Measurements from ENCODE around the gene HUS1.
A peak's percentile ranks its signal among the peaks of the same experiment; 100 is the strongest.
"Not testable (repeated sequence)": the region's sequence is repeated elsewhere in the genome, so short reads cannot be mapped to it uniquely, and the experiment has no call there.

HUS1 gene

GRCh38 chr7:47943676-47944474 lies 35.5 kb downstream of the HUS1 start:
- Histone ChIP-seq H3K9me3 (ENCODE audit: control insufficient read depth in 1 of 2, low read length in 2 of 2) (no peaks in the 10 kb centered on the region), H3K36me3 (ENCODE audit: control insufficient read depth in 1 of 2, insufficient read depth in 2 of 2, low read length in 2 of 2) (no peaks in the 10 kb centered on the region), H3K27ac (ENCODE audit: low read length) (no peak overlapping the region), H3K4me1 (ENCODE audit: control insufficient read depth in 1 of 2, insufficient read depth in 2 of 2, low read length in 2 of 2) (no peaks in the 10 kb centered on the region), H3K4me3 (ENCODE audit: low read depth in 1 of 2, low read length in 2 of 2) (no peak overlapping the region), H3K27me3 (ENCODE audit: low read depth, low read length) (no peaks in the 10 kb centered on the region)

- H3K27ac ChIP-seq (ENCODE audit: low read length); H3K4me3 ChIP-seq (ENCODE audit: low read depth in 1 of 2, low read length in 2 of 2); H3K4me1 ChIP-seq (ENCODE audit: control insufficient read depth in 1 of 2, insufficient read depth in 2 of 2, low read length in 2 of 2); H3K9me3 ChIP-seq (ENCODE audit: control insufficient read depth in 1 of 2, low read length in 2 of 2); H3K36me3 ChIP-seq (ENCODE audit: control insufficient read depth in 1 of 2, insufficient read depth in 2 of 2, low read length in 2 of 2); H3K27me3 ChIP-seq (ENCODE audit: low read depth, low read length): not testable (repeated sequence)
These were observed 36.8 kb downstream of the HUS1 start for GRCh38 chr7:47942651-47943050.

DNA sequence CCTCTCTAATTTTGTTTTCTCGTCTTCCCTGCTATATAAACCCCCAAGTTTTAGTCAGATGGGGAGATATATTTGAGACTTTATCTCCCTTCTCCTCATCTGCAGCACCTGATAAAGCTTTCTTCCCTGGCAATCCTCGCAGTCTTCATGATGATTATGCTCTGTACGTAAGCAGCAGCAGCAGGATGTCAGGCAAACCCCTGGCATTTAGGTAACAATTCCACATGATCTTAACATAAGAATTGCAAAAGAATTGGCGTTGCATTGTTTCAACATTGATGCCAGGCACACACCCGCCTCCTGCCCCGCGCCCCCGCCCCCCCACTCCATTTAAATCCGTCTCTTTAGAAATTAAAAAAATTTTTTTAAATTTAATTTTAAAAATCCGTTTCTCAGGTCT lies 37.3 kb downstream of the HUS1 start:
- Histone ChIP-seq H3K9me3 (ENCODE audit: control insufficient read depth in 1 of 2, low read length in 2 of 2) (no peaks in the 10 kb centered on the region), H3K27me3 (ENCODE audit: low read depth, low read length) (no peaks in the 10 kb centered on the region), H3K4me1 (ENCODE audit: control insufficient read depth in 1 of 2, insufficient read depth in 2 of 2, low read length in 2 of 2) (no peaks in the 10 kb centered on the region), H3K4me3 (ENCODE audit: low read depth in 1 of 2, low read length in 2 of 2) (no peak overlapping the region), H3K27ac (ENCODE audit: low read length) (peak overlapping the region; percentile 68), H3K36me3 (ENCODE audit: control insufficient read depth in 1 of 2, insufficient read depth in 2 of 2, low read length in 2 of 2) (no peaks in the 10 kb centered on the region)

DNA sequence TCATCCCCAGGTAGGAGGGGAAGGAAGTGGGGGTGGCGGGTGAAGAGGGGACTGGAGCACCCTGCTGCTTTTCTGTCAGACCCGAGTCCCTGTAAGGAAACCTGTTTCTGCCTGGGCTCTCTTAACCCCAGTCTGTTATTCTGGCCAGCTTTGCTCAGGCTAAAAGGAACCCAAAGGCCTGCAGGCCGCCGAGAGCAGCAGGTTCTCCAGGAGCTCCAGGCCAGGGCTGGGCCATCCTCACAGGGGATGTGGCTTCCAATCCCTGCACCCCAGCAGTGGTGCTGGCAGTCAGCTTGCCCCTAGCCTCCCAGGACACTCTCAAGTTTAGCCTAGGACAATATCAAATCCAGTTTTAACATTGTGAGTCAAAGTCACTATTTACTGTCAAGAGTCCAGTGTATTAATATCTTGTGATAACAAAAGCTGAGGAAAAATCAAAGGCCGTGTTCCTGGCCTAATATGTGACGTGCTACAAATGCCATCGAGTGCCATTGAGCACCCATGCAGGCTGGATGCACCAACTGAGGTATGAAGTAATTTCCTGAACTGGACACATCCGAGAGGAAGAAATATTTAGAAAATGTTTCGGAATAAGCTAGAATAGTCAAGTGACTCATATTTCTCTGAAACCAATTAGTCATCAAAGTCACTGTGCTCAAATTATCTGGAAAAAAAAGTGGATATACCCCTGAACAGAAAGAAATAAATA lies 38.1 kb downstream of the HUS1 start:
- Histone ChIP-seq H3K9me3 (ENCODE audit: control insufficient read depth in 1 of 2, low read length in 2 of 2) (no peaks in the 10 kb centered on the region), H3K4me3 (ENCODE audit: low read depth in 1 of 2, low read length in 2 of 2) (no peak overlapping the region), H3K27me3 (ENCODE audit: low read depth, low read length) (no peaks in the 10 kb centered on the region), H3K36me3 (ENCODE audit: control insufficient read depth in 1 of 2, insufficient read depth in 2 of 2, low read length in 2 of 2) (no peaks in the 10 kb centered on the region), H3K4me1 (ENCODE audit: control insufficient read depth in 1 of 2, insufficient read depth in 2 of 2, low read length in 2 of 2) (no peaks in the 10 kb centered on the region), H3K27ac (ENCODE audit: low read length) (no peak overlapping the region)

DNA sequence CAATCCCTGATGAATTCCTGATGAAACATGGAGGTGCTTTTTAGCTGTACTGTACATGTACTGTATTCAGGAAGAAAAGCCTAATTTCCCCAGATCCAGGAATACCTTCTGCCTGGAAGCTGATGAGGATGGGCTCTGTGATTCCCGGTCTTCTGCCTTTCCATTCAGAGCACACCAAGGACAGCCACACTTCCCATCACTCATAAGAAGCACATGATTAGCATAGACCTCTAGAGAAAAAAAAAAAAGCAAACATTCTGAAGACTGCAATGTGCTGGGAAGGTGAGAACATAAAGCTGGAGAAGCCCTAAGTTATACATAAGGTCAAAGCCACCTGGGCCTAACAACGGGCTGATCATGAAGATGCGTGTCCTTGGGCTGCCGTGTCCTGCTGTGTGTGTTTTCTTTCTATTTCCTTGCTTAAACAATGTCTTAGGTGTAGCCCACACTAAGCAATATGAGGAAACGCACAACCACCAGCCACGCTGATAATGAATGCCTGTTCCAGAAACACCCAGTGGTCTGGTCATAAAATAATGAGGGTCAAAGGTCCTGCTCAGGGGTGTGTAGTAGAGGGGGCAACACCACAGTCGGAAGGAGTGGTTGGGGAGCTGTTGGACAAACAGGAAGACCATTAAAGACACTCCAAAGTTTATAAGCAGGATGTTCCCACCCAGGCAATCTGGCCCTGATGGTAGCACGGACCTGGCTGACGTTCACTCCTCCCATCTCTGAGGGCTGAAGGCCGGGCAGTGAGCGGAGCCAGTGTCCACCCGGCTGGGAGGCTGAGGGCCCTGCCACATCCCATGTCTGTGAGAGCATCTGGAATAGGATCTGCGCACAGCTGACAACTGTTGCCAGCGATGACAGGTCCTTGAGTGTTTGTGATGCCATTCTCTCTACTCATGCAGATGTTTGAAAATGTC lies 39.1 kb downstream of the HUS1 start:
- peak overlapping the region; percentile 19 for H3K27ac ChIP-seq (ENCODE audit: low read length)
- H3K4me3 ChIP-seq (ENCODE audit: low read depth in 1 of 2, low read length in 2 of 2): no peak overlapping the region

GRCh38 chr7:47939425-47940036 lies 39.9 kb downstream of the HUS1 start:
- H3K27me3 ChIP-seq (ENCODE audit: low read depth, low read length): no peaks in the 10 kb centered on the region
- H3K36me3 ChIP-seq (ENCODE audit: control insufficient read depth in 1 of 2, insufficient read depth in 2 of 2, low read length in 2 of 2): no peaks in the 10 kb centered on the region
- no peaks in the 10 kb centered on the region for H3K4me1 ChIP-seq (ENCODE audit: control insufficient read depth in 1 of 2, insufficient read depth in 2 of 2, low read length in 2 of 2)
- H3K4me3 ChIP-seq (ENCODE audit: low read depth in 1 of 2, low read length in 2 of 2): no peak overlapping the region
- H3K27ac ChIP-seq (ENCODE audit: low read length): peak overlapping the region; percentile 19
- no peaks in the 10 kb centered on the region for H3K9me3 ChIP-seq (ENCODE audit: control insufficient read depth in 1 of 2, low read length in 2 of 2)

More for the DNA sequence above, 39.1 kb downstream of the HUS1 start:
- H3K4me1 ChIP-seq (ENCODE audit: control insufficient read depth in 1 of 2, insufficient read depth in 2 of 2, low read length in 2 of 2): no peaks in the 10 kb centered on the region
- no peaks in the 10 kb centered on the region for H3K27me3 ChIP-seq (ENCODE audit: low read depth, low read length)
- H3K9me3 ChIP-seq (ENCODE audit: control insufficient read depth in 1 of 2, low read length in 2 of 2): no peaks in the 10 kb centered on the region
- H3K36me3 ChIP-seq (ENCODE audit: control insufficient read depth in 1 of 2, insufficient read depth in 2 of 2, low read length in 2 of 2): no peaks in the 10 kb centered on the region

GRCh38 chr7:47938574-47939165 lies 40.7 kb downstream of the HUS1 start:
- H3K27ac ChIP-seq (ENCODE audit: low read length): no peak overlapping the region
- no peaks in the 10 kb centered on the region for H3K4me1 ChIP-seq (ENCODE audit: control insufficient read depth in 1 of 2, insufficient read depth in 2 of 2, low read length in 2 of 2)
- H3K36me3 ChIP-seq (ENCODE audit: control insufficient read depth in 1 of 2, insufficient read depth in 2 of 2, low read length in 2 of 2): no peaks in the 10 kb centered on the region
- no peak overlapping the region for H3K4me3 ChIP-seq (ENCODE audit: low read depth in 1 of 2, low read length in 2 of 2)
- H3K9me3 ChIP-seq (ENCODE audit: control insufficient read depth in 1 of 2, low read length in 2 of 2): no peaks in the 10 kb centered on the region
- H3K27me3 ChIP-seq (ENCODE audit: low read depth, low read length): no peaks in the 10 kb centered on the region

- Histone ChIP-seq H3K4me3 (ENCODE audit: low read depth in 1 of 2, low read length in 2 of 2) (no peak overlapping the region), H3K27me3 (ENCODE audit: low read depth, low read length) (no peaks in the 10 kb centered on the region), H3K36me3 (ENCODE audit: control insufficient read depth in 1 of 2, insufficient read depth in 2 of 2, low read length in 2 of 2) (no peaks in the 10 kb centered on the region), H3K4me1 (ENCODE audit: control insufficient read depth in 1 of 2, insufficient read depth in 2 of 2, low read length in 2 of 2) (no peaks in the 10 kb centered on the region), H3K27ac (ENCODE audit: low read length) (no peak overlapping the region), H3K9me3 (ENCODE audit: control insufficient read depth in 1 of 2, low read length in 2 of 2) (no peaks in the 10 kb centered on the region)
These were observed 41.5 kb downstream of the HUS1 start for GRCh38 chr7:47937711-47938573.

- Histone ChIP-seq H3K4me1 (ENCODE audit: control insufficient read depth in 1 of 2, insufficient read depth in 2 of 2, low read length in 2 of 2) (no peaks in the 10 kb centered on the region), H3K4me3 (ENCODE audit: low read depth in 1 of 2, low read length in 2 of 2) (no peak overlapping the region), H3K27me3 (ENCODE audit: low read depth, low read length) (no peaks in the 10 kb centered on the region), H3K27ac (ENCODE audit: low read length) (no peak overlapping the region), H3K9me3 (ENCODE audit: control insufficient read depth in 1 of 2, low read length in 2 of 2) (no peaks in the 10 kb centered on the region), H3K36me3 (ENCODE audit: control insufficient read depth in 1 of 2, insufficient read depth in 2 of 2, low read length in 2 of 2) (no peaks in the 10 kb centered on the region)
These were observed 42.2 kb downstream of the HUS1 start for GRCh38 chr7:47937065-47937687.

DNA sequence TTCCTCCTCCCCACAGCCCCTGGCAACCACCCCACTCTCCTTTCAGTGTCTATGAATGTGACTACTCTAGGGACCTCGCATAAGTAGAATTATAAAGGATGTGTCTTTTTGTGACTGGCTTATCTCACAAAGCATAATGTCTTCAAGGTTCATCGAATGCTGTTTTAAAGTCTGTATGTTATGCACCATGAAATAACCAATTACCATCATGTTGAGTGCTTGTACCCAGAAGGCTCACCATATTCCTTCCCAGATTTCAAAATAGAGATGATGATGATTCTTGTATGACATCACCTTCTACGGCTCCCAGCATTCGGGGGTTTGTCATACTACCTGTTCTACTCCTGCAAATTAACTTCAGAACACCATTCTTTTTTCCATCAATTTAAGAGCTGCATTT lies 43.1 kb downstream of the HUS1 start:
- Histone ChIP-seq H3K27me3 (ENCODE audit: low read depth, low read length) (no peaks in the 10 kb centered on the region), H3K9me3 (ENCODE audit: control insufficient read depth in 1 of 2, low read length in 2 of 2) (no peaks in the 10 kb centered on the region), H3K36me3 (ENCODE audit: control insufficient read depth in 1 of 2, insufficient read depth in 2 of 2, low read length in 2 of 2) (no peaks in the 10 kb centered on the region), H3K4me3 (ENCODE audit: low read depth in 1 of 2, low read length in 2 of 2) (no peak overlapping the region), H3K27ac (ENCODE audit: low read length) (no peak overlapping the region), H3K4me1 (ENCODE audit: control insufficient read depth in 1 of 2, insufficient read depth in 2 of 2, low read length in 2 of 2) (no peaks in the 10 kb centered on the region)
